ENCODE measurements around the gene ZNF462.

The ZNF462 gene

DNA sequence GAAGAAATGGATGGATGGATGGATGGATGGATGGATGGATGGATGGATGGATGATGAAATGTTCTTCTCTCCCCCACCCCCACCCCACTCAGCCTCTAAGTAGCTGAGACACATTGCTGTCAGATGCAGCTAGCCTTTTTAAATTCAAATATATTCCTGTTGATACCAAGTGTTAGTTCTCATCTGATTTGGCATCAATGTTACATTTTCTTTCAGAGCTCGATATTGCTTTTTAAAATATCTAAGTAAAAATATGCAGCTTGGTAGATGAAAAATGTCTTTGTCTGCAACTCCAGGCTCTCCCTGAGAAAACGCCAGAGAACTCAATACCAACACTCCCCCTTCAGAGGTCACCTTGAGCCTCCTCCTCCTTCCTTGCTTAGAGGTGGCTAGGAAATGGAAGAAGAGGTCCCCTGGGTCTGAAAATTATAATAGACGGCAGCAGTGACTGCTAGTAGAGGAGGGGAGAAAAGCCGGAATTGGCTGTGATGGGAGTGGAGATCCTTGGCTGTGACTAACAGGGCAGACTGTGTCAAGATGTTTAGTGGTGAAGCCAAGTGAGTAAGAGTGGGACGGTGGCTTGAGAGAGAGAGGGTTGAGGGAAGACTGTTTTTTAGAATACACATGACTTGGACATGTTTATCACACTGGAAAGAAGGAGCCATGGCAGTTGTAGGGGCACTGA, 156.0 kb downstream of the ZNF462 start:
- no peak for DNase-seq

DNA sequence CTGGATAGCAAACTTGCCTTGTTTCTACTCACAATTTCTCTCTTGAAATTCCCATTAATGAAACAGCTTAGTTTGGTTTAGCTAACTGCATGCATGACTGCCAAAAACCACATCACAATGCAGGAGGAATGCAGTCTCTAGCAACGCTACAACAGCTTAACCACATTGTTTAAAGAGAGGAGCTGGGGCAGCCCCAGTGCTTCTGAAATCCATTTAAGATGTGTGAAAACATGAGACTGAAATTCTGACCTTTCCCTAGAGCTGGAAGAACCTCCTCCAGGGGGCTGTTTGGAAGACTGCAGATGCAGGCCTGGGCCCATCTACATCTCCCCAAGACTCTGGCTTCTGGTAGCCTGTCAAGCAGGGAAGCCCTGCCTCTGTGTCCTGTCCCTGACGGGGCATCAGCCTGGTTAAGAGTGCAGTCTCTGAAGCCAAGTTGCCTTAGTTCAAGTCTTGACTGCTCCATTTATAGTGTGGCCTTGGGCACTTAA, 157.1 kb downstream of the ZNF462 start:
- DNase-seq = no peak

DNA sequence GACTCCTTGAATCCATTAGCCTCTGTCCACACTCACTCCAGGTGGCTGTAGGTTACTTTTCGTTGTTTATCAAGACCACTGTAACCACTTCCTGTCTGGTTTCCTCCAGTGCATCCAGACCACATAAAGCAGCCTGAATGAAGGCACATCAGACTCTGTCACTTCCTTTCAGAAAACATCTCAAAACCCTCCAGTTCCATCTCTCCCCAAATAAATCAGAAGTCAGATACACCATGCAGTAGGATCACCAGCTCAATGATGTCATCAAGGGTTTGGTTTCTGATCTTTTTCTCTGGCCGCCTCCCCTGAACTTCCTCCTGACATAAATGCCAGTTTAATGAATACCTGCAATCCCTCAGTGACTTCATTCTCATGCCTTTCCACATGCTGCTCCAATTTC, 161.2 kb downstream of the ZNF462 start:
- DNase-seq = no peak

DNA sequence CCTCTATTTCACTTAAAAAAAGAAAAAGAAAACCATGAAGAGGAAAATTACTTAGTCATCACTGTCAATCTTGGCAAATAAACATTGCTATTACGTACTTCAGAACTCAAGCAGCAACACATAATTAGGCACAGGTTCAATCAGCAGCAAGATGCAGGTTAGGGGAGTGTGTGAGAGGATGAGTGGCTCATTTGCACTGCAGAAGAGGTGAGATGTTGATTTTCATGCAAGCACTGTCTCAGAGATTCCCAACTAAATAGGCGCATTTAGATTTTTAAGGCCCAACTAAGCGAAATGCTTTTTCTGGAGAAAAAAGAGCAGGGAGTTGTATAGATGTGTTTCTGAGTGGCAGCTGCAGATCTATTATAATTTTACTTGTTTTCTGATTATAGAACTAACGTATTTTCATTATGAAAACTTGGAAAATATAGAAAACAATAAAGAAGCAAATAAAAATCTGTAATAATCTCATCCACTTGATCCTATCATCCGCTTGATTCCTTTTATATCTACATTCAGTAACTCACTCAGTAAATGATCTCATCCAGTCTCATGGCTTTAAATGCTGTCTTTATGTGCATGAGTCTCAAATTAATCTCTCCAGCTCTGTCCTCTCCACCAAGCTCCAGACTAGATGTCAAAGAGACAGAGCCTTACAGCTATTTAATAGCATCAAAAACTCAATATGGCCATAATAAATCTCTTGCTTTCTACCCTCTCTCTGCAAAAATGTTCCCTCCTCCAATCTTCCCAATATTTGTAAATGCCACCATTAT, 162.5 kb downstream of the ZNF462 start:
- no peak for DNase-seq

DNA sequence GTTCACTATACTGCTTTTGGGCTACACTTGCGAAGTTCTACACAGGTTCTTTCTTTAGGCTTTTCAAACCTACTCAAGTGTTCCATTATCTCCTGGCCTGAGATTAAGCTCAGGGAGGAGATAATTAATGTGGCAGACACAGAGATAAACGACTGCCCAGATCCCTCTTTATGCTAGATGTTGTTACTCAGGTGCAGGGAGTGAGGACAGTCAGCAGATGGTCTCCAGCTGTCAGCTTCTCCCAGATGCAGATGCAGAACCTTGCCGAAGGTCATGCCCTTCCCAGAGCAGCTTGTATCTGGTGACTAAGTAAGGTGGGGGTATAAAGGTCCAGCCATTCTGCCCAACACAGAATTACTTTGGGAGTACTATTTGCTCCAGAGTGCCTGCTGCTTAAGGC, 166.2 kb downstream of the ZNF462 start:
- no peak for DNase-seq

DNA sequence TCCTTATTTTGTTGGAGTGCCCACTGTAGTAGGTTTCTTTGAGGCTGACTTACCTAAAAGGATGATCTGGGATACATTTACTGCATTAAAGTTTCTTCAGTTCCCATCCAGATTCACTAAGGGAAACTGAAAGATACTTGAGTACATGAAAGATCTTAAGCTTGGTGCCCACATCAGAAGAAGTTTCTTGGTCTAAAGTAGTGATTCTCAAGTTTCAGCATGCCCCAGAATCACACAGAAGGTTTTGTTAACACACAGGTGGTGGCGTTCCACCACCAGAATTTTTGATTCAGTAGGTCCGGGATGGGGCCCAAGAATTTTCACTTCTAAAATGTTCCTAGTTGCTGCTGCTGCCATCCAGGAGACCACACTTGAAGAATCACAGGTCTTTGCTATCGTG, 171.0 kb downstream of the ZNF462 start:
- no peak for DNase-seq

DNA sequence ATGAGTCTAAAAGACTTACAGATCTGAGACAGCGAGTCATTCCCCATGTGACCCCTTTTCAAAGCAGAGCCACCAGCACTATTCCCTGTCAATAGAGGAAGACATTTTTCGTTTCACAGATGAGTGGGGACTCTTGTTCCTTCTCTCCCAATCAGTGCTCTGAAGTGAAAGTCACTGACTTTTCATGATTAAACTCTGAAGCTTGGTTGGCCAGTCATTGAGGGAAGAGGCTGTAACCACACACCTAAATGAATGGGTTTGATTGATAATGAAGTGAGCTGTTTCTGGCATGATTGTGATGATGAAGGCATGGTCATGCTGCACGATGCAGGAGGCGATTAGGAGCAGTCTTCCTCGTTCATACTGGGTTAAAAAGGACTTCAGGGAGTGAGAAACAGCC, 171.9 kb downstream of the ZNF462 start:
- DNase-seq = no peak

DNA sequence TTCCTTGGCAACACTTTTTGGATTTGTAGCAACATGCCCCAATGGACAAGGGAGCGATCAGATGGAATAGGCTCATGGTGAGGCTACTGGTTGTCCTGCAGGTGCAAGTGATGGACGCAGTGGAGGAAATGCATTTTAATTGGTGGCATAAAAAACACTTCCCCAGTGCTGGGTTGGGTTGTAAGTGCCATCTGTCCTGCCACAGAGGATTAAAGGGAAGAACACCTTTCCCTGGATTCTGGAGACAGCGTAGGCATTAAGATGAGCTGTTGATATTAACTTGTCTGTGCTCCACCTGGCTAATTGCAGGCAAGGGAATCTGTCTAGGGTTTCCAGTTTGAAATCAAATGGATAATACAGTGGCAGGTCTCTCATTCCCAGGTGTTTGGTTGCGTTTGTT, 173.4 kb downstream of the ZNF462 start:
- no peak for DNase-seq

DNA sequence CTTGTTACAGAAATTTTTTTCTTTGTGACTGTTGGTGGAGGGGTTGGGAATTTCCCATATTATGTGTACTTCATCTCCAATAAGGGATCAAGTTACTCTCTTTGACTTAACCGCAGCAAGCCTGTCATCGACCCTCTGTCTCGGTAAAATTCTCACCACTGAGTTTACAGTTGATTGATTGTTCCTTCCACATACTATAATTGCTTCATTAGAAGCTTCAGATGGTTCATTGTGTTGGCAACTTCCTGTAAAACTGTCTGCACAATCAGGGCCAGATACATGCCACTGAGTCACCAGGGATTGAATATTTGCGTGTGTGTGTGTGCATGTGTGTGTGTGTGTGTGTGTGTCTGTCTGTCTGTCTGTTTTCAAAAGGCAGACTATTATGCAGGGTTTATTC, 176.6 kb downstream of the ZNF462 start:
- DNase-seq = no peak

DNA sequence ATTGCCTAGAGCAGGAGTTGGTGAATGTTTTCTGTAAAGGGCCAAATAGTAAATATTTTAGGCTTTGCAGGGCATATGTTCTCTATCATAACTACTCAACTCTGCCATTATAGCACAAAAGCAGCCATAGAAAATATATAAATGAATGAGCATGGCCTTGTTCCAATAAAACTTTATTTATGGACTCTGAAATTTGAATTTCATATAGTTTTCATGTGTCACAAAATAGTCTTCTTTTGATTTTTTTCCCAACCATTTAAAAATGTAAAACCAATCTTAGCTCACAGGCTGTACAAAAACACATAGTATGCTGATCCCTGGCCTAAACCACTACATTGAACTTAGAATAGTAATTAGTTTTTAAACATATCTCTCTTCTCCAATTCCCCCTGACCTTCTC, 179.6 kb downstream of the ZNF462 start:
- no peak for DNase-seq

DNA sequence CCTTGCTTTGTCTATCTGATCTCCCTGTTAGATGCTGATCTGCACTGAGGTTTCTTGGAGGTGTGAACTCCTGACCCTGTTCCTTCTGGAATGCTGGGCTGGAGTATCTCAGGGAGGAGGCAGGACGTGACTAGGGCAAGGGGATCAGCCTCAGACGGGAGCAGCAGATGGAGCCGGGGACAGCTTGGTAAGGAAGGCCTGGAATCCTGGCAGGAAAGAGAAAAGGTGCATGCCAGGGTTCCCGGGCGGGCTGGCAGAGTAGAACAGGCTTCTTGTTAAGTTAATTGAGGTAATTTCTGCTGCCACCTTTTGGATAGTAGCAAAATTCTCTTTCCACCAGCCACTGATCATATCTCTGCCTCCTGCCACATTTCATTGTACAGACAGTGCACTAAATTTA, 180.9 kb downstream of the ZNF462 start:
- DNase-seq = no peak

DNA sequence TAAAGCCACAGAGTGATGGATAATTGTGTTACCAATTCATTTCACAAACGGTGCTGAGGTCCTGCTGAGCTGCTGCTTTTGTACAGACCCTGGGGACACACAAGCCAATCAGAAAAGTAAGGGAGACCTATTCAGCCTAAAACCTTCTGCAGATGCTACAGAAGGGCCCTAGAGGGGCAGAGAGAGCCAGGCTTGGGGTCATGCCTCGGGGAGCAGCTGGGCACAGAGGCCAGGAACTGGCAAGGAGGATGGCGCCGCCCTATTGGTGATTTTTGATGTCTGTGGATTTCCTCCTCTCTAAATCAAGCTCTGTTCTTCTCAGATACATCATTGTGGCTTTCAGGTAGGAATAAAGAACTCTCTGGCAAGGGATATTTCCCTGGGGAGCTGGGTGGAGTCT, 181.9 kb downstream of the ZNF462 start:
- no peak for DNase-seq

DNA sequence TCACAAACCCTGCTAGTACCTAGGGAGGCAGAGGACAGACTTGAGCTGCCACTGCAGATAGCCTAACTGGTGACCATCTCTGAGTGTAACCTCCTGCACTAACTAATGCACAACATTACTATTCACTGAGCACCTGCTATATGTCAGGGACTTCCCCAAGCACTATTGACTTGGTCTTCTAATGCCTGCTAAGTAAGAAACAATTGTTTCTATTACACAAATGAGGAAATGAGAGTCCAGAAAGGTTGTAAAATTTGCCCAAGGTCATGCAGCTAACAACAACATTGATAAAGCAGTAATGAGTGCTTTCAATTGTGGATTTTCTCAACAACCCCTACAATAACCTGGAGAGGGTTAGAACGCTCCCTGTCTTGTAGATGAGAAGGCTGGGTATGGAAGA, 183.7 kb downstream of the ZNF462 start:
- no peak for DNase-seq

DNA sequence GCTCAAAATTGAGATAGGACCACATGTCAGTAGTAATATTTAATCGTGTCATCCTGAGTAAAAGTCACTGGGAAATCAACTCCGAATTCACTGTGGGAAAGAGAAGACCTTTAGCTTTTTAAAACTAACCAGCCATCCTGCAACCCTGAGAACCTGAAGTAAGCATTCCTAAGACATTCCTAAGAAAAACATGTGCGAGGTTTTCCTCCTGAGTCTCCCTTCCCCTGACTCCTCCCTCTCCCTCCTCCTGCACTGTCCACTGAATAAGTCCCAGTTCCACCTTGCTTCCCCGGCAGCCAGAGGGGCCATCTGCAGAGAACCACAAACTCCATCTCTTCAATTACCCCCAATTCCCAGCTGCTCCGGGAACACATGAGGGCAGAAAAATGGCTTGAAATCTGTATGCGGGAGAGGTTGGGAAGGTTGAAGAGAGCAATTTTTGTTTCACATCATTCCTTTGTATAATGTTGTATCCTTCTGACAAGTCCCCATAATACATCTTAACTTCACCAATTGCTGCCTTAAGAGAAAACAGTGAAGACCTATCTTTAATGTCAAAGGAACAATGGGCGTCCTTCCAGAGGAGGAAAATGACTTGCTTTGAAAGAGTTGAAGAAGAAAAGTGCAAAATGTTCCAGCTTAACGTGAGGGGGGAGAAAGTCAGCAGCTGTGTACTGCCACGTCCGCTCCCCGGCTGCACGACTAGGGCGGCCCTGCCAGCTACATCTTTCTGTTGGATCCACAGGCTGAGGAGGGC, 186.3 kb downstream of the ZNF462 start:
- no peak for DNase-seq

DNA sequence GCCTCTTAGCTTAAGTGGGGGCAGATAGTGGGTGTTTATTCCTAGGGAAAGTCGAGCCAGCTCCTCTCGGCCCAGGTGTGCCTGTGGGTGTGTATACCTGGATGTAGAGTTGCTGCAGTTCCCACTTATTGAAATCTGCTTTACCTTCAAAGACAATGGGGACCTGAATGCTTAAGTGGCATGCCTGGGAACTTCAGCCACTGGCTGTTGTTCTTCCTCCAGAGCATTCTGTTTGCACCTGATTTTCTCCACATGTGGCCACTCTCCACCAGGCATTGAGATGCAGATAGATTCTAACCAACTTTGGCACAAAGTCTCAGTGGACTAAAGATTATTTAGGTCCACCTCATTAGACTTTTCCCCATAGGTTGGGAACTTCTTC, 186.8 kb downstream of the ZNF462 start:
- DNase-seq = no peak

DNA sequence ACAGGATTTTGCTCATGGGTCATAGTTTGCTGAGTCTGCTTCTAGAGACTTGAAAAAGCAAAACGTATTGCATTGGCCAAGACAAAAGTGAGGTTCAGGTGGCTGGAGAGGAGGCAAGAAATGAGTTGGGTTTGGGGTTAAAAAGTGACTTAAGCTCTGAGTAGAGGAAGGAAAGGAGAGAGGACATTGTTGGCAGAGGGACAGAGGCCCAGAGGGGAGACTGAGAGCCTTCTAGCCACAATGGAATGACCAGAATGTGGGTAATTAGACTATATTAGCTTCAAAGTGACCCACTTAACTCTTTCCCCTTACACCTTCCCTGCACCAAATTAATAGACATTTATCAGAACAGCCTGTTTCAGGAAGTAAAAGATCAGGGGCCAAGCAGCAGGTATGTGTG, 188.4 kb downstream of the ZNF462 start:
- DNase-seq = no peak

DNA sequence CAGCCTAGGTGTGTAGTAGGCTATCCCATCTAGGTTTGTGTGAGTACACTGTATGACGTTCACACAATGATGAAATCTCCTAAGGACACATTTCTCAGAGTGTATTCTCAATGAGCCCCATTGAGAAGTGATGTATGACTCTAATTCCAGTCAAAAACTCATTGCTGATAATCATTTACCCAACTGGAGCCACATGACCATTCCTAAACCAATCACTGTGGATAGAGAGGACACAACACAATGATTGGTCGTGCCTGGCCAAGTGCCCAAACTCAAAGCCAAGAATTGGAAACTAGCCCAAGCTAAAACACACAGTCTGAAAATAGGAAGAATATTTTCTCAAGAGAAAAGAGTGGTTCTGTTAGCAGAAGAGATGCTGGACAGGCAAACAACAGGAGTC, 191.2 kb downstream of the ZNF462 start:
- DNase-seq = no peak

DNA sequence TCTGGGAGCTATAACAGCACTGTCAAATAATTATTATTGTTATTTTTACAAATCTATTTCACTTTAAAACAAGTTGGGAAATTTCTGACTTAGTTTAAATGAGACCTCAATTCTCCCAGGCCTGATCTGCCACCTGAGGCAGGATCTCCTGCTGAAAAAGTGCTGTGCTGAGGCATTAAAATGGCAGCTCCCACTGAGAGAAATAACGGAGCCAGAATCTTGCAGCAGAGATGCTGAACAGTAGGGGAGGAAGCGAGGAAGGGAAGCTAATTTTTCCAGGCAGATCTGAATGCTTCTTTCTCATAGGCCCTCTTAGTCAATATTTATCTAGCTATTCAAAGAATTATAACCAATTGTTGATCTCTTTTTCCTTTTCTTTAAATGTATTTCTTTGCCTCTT, 196.3 kb downstream of the ZNF462 start:
- no peak for DNase-seq

DNA sequence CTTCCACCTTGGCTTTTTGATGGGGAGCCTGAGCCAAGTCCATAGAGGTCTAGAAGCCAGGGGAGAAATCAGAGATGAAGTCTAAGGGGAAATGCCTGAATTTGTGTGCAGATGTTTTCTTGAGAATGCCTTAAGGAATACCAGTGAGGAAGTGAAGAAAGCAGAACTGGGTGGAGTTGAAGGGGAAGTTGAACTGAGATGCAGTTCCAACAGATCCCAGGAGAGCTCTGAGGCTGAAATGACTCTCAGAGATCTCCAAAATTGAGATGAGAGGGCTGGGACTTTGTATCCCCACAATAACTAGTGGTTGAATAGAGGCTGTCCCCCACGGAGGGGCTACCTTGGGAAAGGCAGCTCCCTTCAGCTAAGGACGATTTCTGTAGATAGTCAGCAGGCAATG, 197.1 kb downstream of the ZNF462 start:
- no peak for DNase-seq

Measured in NK-92 treated with Interleukin-12 subunit alpha and Interleukin-12 subunit beta, amount 100 ng/mL, for 24 hours (cell line).